SJCRH30 (cell line): ENCODE results near the gene INAVA. TPM values are rescaled to one million over a fixed set of nuclear protein-coding genes. Genes with fewer than 3 reads are reported as not detected.
A peak's percentile ranks its signal among the peaks of the same experiment; 100 is the strongest.
"Not testable (repeated sequence)": the region's sequence is repeated elsewhere in the genome, so short reads cannot be mapped to it uniquely, and the experiment has no call there.

ENCODE experiments used
- DNase-seq, 2 experiments: peaks; one replicate each; pipeline ENCODE4 v3.0.0-alpha.2; 2015 to 2020
- H3K27ac ChIP-seq: fragments of 250-450 bp; sonication (Bioruptor Pico); 2 replicates; pipeline ENCODE4 v1.5.1; 2020; ENCODE audit warnings: mild to moderate bottlenecking, moderate library complexity
- H3K27me3 ChIP-seq: fragments of 250-450 bp; sonication (Bioruptor Pico); 2 replicates; pipeline ENCODE4 v1.5.1; 2020; ENCODE audit warnings: mild to moderate bottlenecking, moderate library complexity
- H3K36me3 ChIP-seq: fragments of 250-450 bp; sonication (Bioruptor Pico); 2 replicates; pipeline ENCODE4 v1.5.1; 2020; ENCODE audit warnings: mild to moderate bottlenecking, moderate library complexity
- H3K4me1 ChIP-seq: fragments of 250-450 bp; sonication (Bioruptor Pico); 2 replicates; pipeline ENCODE4 v1.5.1; 2020; ENCODE audit warnings: mild to moderate bottlenecking, moderate library complexity
- H3K4me3 ChIP-seq: fragments of 250-450 bp; sonication (Bioruptor Pico); 2 replicates; pipeline ENCODE4 v1.5.1; 2020; ENCODE audit warnings: mild to moderate bottlenecking, moderate library complexity
- H3K9me3 ChIP-seq: fragments of 250-450 bp; sonication (Bioruptor Pico); replicated peaks from 2 replicates; pipeline ENCODE4 v1.5.1; 2020; ENCODE audit warnings: mild to moderate bottlenecking, moderate library complexity
- total RNA-seq: library from RNA; depleted of rRNA; stranded (reverse); fragments of >200 nt; shearing (Covaris generic); gene quantifications from 2 replicates; pipeline ENCODE4 v1.2.3, GENCODE V29; 2014

The INAVA gene
- total RNA-seq, 1 experiment from 2014 or later, result 16.1 TPM

- H3K27me3 ChIP-seq, DNase-seq, H3K9me3 ChIP-seq, H3K4me3 ChIP-seq, H3K4me1 ChIP-seq, H3K36me3 ChIP-seq, H3K27ac ChIP-seq: not testable (repeated sequence)
These were observed 40.7 kb downstream of the INAVA start for GRCh38 chr1:200935286-200935962.

DNA sequence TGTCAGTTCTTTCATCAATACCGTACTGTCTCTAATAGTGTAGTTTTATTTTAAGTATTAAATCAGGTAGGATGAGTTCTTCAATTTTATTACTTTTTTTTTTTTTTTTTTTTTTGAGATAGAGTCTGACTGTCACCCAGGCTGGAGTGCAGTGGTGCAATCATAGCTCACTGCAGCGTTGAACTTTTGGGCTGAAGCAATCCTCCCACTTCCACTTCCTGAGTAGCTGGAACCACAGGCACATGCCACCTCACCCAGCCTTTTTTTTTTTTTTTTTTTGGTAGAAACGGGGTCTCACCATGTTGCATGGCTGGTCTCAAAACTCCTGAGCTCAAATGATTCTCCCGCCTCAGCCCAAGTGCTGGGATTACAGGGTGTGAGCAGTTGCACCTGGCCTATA, 44.3 kb downstream of the INAVA start:
- Histone ChIP-seq H3K27me3 (no peaks in the 10 kb centered on the region), H3K4me1 (no peaks in the 10 kb centered on the region), H3K27ac (no peak overlapping the region), H3K4me3 (no peak overlapping the region), H3K9me3 (no peaks in the 10 kb centered on the region), H3K36me3 (no peaks in the 10 kb centered on the region)
- no peak for DNase-seq

DNA sequence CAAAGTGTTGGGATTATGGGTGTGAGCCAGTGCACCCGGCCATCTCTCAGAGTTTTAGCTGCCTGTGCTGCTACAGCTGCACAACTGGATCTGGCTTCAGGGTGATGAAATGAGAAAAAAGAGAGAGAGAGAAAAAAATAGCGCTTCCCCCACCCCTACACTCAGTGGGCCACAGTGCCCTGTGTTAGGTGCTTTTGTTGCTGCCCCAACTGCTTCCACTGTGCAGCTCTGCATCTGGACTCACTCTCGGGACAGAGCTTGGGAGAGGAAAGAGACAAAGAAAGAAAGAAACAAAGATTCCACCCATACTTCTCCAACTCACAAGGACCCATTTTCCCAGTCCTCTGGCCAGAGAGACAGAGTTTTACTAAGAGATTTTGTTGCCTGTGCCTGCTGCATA, 50.4 kb downstream of the INAVA start:
- Histone ChIP-seq H3K4me3 (no peak overlapping the region), H3K36me3 (no peaks in the 10 kb centered on the region), H3K27ac (no peak overlapping the region), H3K9me3 (no peaks in the 10 kb centered on the region), H3K27me3 (no peaks in the 10 kb centered on the region), H3K4me1 (no peaks in the 10 kb centered on the region)
- DNase-seq, result no peak

- no peaks in the 10 kb centered on the region for H3K27me3 ChIP-seq
- H3K4me3 ChIP-seq, result no peak overlapping the region
- no peaks in the 10 kb centered on the region for H3K36me3 ChIP-seq
- no peaks in the 10 kb centered on the region for H3K4me1 ChIP-seq
- no peak overlapping the region for H3K27ac ChIP-seq
- no peak for DNase-seq
- H3K9me3 ChIP-seq, result no peaks in the 10 kb centered on the region
These were observed 52.4 kb downstream of the INAVA start for GRCh38 chr1:200947059-200947566.

DNA sequence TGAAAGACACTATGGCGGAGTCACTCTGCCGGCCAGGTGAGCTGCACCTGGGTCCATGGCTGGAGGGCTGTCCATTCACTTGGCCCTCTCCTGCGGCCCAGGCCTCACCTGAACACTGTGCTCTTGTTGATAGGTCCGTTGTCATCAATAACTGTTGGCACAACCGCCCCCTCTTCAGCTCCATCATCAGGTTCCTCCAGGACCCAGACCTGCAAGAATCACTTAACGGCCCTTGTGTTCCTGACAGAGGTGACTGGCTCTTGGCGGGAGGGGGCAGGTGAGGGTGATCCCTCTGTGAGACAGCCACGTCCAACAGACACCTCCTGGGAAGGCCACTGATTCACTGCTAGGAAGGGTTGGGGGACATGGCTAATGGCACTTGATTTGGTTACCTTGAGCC, 54.9 kb downstream of the INAVA start:
- Histone ChIP-seq H3K27ac (no peak overlapping the region), H3K4me1 (no peaks in the 10 kb centered on the region), H3K36me3 (no peaks in the 10 kb centered on the region; the same call in 1 of the 2 replicates), H3K27me3 (no peaks in the 10 kb centered on the region), H3K4me3 (no peak overlapping the region), H3K9me3 (no peaks in the 10 kb centered on the region)
- DNase-seq, result no peak

GRCh38 chr1:200951016-200951415, 56.3 kb downstream of the INAVA start:
- Histone ChIP-seq H3K4me1 (no peaks in the 10 kb centered on the region), H3K9me3 (no peaks in the 10 kb centered on the region), H3K27me3 (no peaks in the 10 kb centered on the region), H3K27ac (no peak overlapping the region), H3K36me3 (no peaks in the 10 kb centered on the region; the same call in 1 of the 2 replicates), H3K4me3 (no peak overlapping the region)
- no peak for DNase-seq

GRCh38 chr1:200954434-200954833, 59.7 kb downstream of the INAVA start:
- no peaks in the 10 kb centered on the region for H3K27me3 ChIP-seq
- 0 out of 2 replicates have a peak, but pooled peaks cover 2% of the 10 kb centered on the region for H3K4me1 ChIP-seq
- H3K4me3 ChIP-seq, result no peak overlapping the region
- no peak overlapping the region for H3K27ac ChIP-seq
- H3K9me3 ChIP-seq, result no peaks in the 10 kb centered on the region
- no peaks in the 10 kb centered on the region; the same call in 1 of the 2 replicates for H3K36me3 ChIP-seq
- no peak for DNase-seq

GRCh38 chr1:200958597-200958996, 63.9 kb downstream of the INAVA start:
- Histone ChIP-seq H3K27me3 (no peaks in the 10 kb centered on the region), H3K27ac (no peak overlapping the region), H3K9me3 (no peaks in the 10 kb centered on the region), H3K36me3 (peaks cover 2% of the 10 kb centered on the region; the same call in 1 of the 2 replicates), H3K4me3 (no peak overlapping the region), H3K4me1 (peaks cover 9% of the 10 kb centered on the region; the same call in 1 of the 2 replicates)
- no peak for DNase-seq

DNA sequence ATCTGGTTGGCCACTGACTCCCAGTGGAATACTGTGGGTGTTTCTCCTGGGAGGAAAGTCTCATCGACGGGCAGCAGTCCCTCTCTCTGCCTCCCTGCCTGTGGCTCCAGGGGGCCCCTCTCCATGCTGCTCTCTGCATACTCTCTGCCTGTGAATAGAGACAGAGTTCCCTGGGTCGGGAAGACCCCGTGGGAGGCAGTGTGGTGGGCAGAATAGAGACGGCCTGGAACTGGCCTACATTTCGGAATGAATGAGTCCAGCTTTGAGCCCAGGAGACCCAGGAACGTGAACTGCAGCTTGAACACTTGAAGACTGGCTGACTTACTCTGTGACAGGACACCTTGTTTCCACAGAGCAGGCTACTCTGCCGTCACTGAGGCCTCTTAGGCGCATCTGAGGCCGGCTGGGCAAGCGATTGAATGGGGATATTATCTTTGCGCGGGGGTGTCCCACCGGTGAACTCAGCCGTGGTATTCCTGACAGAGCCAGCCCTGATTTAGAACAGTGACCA, 64.8 kb downstream of the INAVA start:
- Histone ChIP-seq H3K4me3 (no peak overlapping the region; the same call in 1 of the 2 replicates), H3K4me1 (peaks cover 9% of the 10 kb centered on the region; the same call in 1 of the 2 replicates), H3K36me3 (0 out of 2 replicates have a peak, but pooled peaks cover 2% of the 10 kb centered on the region), H3K27ac (no peak overlapping the region; the same call in 1 of the 2 replicates), H3K27me3 (no peaks in the 10 kb centered on the region), H3K9me3 (no peaks in the 10 kb centered on the region)
- DNase-seq, result peak; percentile 50 to 67

DNA sequence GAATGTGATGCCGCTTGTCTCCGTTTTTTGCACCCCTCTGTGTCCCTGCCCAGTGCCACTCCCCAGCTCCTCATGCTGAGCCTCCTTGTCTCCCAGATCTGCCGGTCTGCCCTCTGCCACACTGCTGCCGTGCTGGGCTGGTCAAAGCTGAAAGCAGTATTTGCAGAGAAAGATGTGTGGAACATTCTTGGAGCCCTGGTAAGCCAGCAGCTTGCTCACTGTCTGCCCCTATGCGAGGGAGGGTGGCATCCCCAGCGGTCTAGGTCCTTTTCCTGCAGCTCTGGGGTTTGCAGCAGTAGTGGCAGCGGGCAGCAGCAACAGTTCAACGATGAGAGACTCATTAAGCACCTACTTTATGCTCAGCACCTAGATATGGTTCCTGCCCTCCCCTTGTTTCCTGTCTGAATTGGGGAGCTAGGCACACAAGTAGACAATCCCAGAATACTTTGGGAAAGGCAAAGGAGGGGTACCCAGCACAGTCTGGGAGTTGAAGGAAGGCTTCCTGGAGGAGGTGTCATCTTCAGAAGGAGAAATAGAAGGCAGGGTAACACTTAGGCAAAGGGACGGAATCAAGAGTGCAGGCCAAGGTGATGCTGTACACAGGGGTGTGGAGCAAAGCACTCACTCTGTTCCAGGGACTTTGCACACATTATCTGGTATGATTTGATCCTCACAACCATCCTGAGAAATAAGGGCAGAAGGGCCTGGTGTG, 65.7 kb downstream of the INAVA start:
- peaks cover 9% of the 10 kb centered on the region; the same call in 1 of the 2 replicates for H3K4me1 ChIP-seq
- H3K36me3 ChIP-seq, result 0 out of 2 replicates have a peak, but pooled peaks cover 2% of the 10 kb centered on the region
- no peak overlapping the region for H3K27ac ChIP-seq
- H3K27me3 ChIP-seq, result no peaks in the 10 kb centered on the region
- no peak overlapping the region for H3K4me3 ChIP-seq
- DNase-seq, result no peak
- no peaks in the 10 kb centered on the region for H3K9me3 ChIP-seq

DNA sequence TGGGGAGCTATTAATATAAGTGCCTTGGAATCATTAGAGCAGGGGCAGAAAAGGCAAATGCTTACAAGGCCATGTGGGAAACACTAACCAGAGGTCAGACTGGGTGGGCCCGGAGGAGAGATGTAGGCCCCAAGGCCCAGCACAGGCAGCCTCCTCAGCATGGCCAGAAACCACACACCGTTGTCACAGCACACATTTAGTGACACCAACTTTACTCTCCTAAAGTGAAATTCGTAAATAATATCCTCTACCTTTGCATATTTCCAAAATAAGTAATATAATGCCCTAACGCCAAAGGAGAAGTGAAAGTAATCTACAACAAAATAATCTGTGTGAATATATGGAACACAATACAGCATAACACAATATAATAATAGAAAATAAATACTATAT, 66.2 kb downstream of the INAVA start:
- Histone ChIP-seq H3K9me3 (no peaks in the 10 kb centered on the region), H3K27me3 (no peaks in the 10 kb centered on the region), H3K27ac (no peak overlapping the region), H3K4me3 (no peak overlapping the region), H3K36me3 (0 out of 2 replicates have a peak, but pooled peaks cover 2% of the 10 kb centered on the region), H3K4me1 (peaks cover 9% of the 10 kb centered on the region; the same call in 1 of the 2 replicates)
- DNase-seq, result no peak

GRCh38 chr1:200962151-200962550, 67.5 kb downstream of the INAVA start:
- not testable (repeated sequence) for H3K27me3 ChIP-seq, H3K36me3 ChIP-seq, H3K4me1 ChIP-seq, H3K4me3 ChIP-seq, DNase-seq, H3K9me3 ChIP-seq, H3K27ac ChIP-seq

DNA sequence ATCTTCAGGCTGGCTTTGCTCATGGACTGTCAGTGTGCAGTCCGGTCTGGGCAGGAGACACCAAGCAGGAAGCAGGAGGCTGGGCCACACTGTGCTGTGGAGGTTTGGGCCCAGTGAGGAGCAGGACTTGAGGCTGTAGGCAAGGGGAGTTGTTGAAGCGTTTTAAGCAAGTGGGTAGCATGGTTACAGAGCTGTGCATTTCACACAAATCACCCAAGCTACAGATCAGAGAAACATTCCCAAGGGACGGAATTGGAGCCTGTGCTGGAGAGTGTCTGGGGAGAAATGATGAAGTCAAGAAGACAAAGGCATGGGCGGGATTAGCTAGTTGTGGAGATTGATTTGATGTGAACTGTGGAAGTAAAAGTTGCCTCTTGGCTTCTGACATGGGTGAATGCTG, 67.9 kb downstream of the INAVA start:
- H3K36me3 ChIP-seq, result 0 out of 2 replicates have a peak, but pooled peaks cover 2% of the 10 kb centered on the region
- no peaks in the 10 kb centered on the region for H3K27me3 ChIP-seq
- no peaks in the 10 kb centered on the region for H3K9me3 ChIP-seq
- no peak for DNase-seq
- peaks cover 10% of the 10 kb centered on the region; the same call in 1 of the 2 replicates for H3K4me1 ChIP-seq
- H3K4me3 ChIP-seq, result no peak overlapping the region
- no peak overlapping the region for H3K27ac ChIP-seq

- no peak for DNase-seq
- H3K27ac ChIP-seq, result no peak overlapping the region
- no peaks in the 10 kb centered on the region for H3K27me3 ChIP-seq
These were observed 68.4 kb downstream of the INAVA start for GRCh38 chr1:200963076-200963475.

DNA sequence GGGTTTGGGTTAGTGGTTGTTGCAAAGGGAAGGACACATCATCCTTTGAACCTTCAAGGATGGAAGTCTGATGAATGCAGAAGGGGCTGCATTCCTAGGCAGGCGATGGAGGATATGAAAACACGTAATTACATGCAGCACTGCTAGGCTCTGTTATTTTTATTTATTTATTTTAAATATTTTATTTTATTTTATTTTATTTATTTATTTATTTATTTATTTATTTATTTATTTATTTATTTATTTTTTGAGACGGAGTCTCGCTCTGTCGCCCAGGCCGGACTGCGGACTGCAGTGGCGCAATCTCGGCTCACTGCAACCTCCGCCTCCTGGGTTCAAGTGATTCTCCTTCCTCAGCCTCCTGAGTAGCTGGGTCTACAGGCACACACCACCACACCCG, 69.2 kb downstream of the INAVA start:
- H3K27me3 ChIP-seq, H3K27ac ChIP-seq, H3K4me3 ChIP-seq: not testable (repeated sequence)

More at GRCh38 chr1:200963076-200963475, 68.4 kb downstream of the INAVA start:
- Histone ChIP-seq H3K36me3 (0 out of 2 replicates have a peak, but pooled peaks cover 2% of the 10 kb centered on the region), H3K4me3 (no peak overlapping the region), H3K4me1 (peaks cover 14% of the 10 kb centered on the region; the same call in 1 of the 2 replicates), H3K9me3 (no peaks in the 10 kb centered on the region)

More for the DNA sequence above, 69.2 kb downstream of the INAVA start:
- peaks cover 22% of the 10 kb centered on the region; the same call in 1 of the 2 replicates for H3K4me1 ChIP-seq
- not testable (repeated sequence) for H3K9me3 ChIP-seq, DNase-seq, H3K36me3 ChIP-seq
